Measurements from ENCODE around the gene ABRACL.

- no peak for TF ChIP-seq POLR2A (IDR thresholded peaks at IDR 0.05)
- no peak for TF ChIP-seq EP300 (IDR thresholded peaks at IDR 0.05)
- TF ChIP-seq CTCF (IDR thresholded peaks at IDR 0.05) = no peak
Observed at GRCh38 chr6:139030228-139030963, 1.9 kb downstream of the ABRACL start.

All from ovary (tissue), 3 donors.